Natural killer cell (primary cell): ENCODE measurements around the gene STARD3NL. TPM values are rescaled to one million over a fixed set of nuclear protein-coding genes. Genes with fewer than 3 reads are reported as not detected.

Experiments
- ATAC-seq, 3 donors: fragments of 150-1000 bp in 2 of 3; fragments of 200-7000 bp in 1 of 3; cut with Tn5 transposase; 1 replicate in 1 of 3; 2 replicates in 2 of 3; pipeline ENCODE4 v1.10.0; 2021; ENCODE audit warnings: mild to moderate bottlenecking in 2 of 3, moderate library complexity in 2 of 3
- DNase-seq, 2 donors: peaks; one replicate each; pipeline versions ENCODE4 v3.0.0 to v3.0.0-alpha.2; 2013 to 2021; ENCODE audit warnings: mixed read lengths in 1 of 2
- H3K27ac ChIP-seq: one replicate; pipeline ENCODE4 v1.5.1; 2013; ENCODE audit warnings: mild to moderate bottlenecking, low read length
- H3K27me3 ChIP-seq: one replicate; pipeline ENCODE4 v1.6.1; 2013; ENCODE audit warnings: low read length; ENCODE audit not compliant: control insufficient read depth, insufficient read depth
- H3K36me3 ChIP-seq: one replicate; pipeline ENCODE4 v1.6.1; 2013; ENCODE audit warnings: low read length; ENCODE audit not compliant: control insufficient read depth, insufficient read depth
- H3K4me1 ChIP-seq: one replicate; pipeline ENCODE4 v1.6.1; 2013; ENCODE audit warnings: low read length; ENCODE audit not compliant: control insufficient read depth, insufficient read depth
- H3K4me3 ChIP-seq: one replicate; pipeline ENCODE4 v1.5.1; 2013; ENCODE audit warnings: low read length
- H3K9me3 ChIP-seq: one replicate; pipeline ENCODE4 v1.6.1; 2013; ENCODE audit warnings: low read length; ENCODE audit not compliant: control insufficient read depth, insufficient read depth
- H3K27ac Mint-ChIP-seq, 2 donors: one replicate each; pipeline ENCODE4 v1.8.0; 2022; ENCODE audit warnings: mild to moderate bottlenecking in 2 of 2, mixed read lengths in 2 of 2, moderate library complexity in 1 of 2
- H3K27me3 Mint-ChIP-seq, 2 donors: one replicate each; pipeline ENCODE4 v1.8.0; 2022; ENCODE audit warnings: low read depth in 2 of 2, mixed read lengths in 2 of 2
- H3K36me3 Mint-ChIP-seq: one replicate; pipeline ENCODE4 v1.8.0; 2022; ENCODE audit warnings: mixed read lengths
- H3K4me1 Mint-ChIP-seq, 2 donors: one replicate each; pipeline ENCODE4 v1.8.0; 2022; ENCODE audit warnings: mixed read lengths in 2 of 2
- H3K4me3 Mint-ChIP-seq: one replicate; pipeline ENCODE4 v1.8.0; 2022; ENCODE audit warnings: mild to moderate bottlenecking, moderate library complexity, mixed read lengths
- H3K9me3 Mint-ChIP-seq, 2 donors: one replicate each; pipeline ENCODE4 v1.8.0; 2022; ENCODE audit warnings: mixed read lengths in 2 of 2
- WGBS: methylation state at CpG from one replicate; pipeline ENCODE4 v1.1.7; 2013; ENCODE audit warnings: missing lambda C conversion rate; ENCODE audit not compliant: insufficient coverage; 5-methylcytosine and 5-hydroxymethylcytosine counted together
- intact Hi-C: fragments of 100-400 bp; cut with micrococcal nuclease; formaldehyde crosslinking; loops from one replicate; pipeline ENCODE4 v1.14.2; 2022
- total RNA-seq, 4 donors: library from RNA; stranded (reverse); fragments of 120-200 nt in 1 of 4; gene quantifications; one replicate each; pipeline versions ENCODE4 v1.2.3 to v1.2.4, GENCODE V29; 2013 to 2022
- TF ChIP-seq, protein P1 (sequence below): fragments of 200-600 bp; IDR thresholded peaks from one replicate; pipeline ENCODE4 v1.8.0; 2022; ENCODE audit warnings: antibody characterized with exemption

The STARD3NL gene
- total RNA-seq, 3 donors from 2014 or later (not counting 1 experiment from before 2014, with no cell fraction given) = 30.6 to 38.6 (median 38.3) TPM

DNA sequence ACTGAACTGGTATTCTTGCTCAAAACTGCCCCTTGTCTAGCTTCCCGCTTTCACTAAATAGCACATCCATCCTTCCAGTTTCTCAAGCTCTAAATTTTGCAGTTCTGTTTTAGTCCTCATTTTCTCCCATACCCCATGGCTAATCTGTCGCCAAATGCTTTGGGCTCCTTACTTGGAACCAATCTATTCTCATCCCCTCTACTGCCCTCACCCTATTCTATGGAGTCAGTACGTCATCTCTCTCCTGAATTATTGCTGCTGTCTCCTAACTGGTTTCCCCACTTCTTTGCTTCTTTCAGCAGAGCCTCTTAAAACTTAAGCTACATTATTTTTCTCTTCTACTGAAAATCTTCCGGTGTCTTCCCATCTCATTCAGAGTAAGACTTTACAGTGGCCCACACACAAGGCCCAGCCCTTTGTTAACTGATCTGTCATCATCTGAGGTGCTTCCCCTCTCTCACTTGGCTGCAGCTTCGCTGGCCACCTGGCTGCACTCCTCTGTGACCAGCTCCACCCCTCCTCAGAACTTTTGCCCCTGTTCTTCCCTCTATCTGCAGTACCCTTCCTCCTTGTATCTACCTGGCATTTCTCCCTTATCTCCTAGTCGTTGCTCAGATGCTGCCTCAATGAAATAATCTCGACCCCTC, 9.9 kb downstream of the STARD3NL start:
- no peak for ATAC-seq
- Histone ChIP-seq H3K27me3 (no peaks in the 10 kb centered on the region), H3K36me3 (no peaks in the 10 kb centered on the region), H3K27ac (no peak overlapping the region), H3K4me3 (no peak overlapping the region), H3K9me3 (no peaks in the 10 kb centered on the region), H3K4me1 (no peaks in the 10 kb centered on the region)
- no peaks in the 10 kb centered on the region for H3K9me3 Mint-ChIP-seq
- intact Hi-C loops = no loop called here
- H3K4me3 Mint-ChIP-seq = no peak overlapping the region
- H3K4me1 Mint-ChIP-seq = peaks cover 60 to 68% of the 10 kb centered on the region in 2 donors
- no peaks in the 10 kb centered on the region for H3K27me3 Mint-ChIP-seq
- H3K27ac Mint-ChIP-seq = no peak overlapping the region
- WGBS = 73% methylated on average over 6 of the region's 7 CpGs
- TF ChIP-seq, protein P1, sequence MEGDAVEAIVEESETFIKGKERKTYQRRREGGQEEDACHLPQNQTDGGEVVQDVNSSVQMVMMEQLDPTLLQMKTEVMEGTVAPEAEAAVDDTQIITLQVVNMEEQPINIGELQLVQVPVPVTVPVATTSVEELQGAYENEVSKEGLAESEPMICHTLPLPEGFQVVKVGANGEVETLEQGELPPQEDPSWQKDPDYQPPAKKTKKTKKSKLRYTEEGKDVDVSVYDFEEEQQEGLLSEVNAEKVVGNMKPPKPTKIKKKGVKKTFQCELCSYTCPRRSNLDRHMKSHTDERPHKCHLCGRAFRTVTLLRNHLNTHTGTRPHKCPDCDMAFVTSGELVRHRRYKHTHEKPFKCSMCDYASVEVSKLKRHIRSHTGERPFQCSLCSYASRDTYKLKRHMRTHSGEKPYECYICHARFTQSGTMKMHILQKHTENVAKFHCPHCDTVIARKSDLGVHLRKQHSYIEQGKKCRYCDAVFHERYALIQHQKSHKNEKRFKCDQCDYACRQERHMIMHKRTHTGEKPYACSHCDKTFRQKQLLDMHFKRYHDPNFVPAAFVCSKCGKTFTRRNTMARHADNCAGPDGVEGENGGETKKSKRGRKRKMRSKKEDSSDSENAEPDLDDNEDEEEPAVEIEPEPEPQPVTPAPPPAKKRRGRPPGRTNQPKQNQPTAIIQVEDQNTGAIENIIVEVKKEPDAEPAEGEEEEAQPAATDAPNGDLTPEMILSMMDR = no peak
- no peak for DNase-seq
- H3K36me3 Mint-ChIP-seq = peaks cover 7% of the 10 kb centered on the region

DNA sequence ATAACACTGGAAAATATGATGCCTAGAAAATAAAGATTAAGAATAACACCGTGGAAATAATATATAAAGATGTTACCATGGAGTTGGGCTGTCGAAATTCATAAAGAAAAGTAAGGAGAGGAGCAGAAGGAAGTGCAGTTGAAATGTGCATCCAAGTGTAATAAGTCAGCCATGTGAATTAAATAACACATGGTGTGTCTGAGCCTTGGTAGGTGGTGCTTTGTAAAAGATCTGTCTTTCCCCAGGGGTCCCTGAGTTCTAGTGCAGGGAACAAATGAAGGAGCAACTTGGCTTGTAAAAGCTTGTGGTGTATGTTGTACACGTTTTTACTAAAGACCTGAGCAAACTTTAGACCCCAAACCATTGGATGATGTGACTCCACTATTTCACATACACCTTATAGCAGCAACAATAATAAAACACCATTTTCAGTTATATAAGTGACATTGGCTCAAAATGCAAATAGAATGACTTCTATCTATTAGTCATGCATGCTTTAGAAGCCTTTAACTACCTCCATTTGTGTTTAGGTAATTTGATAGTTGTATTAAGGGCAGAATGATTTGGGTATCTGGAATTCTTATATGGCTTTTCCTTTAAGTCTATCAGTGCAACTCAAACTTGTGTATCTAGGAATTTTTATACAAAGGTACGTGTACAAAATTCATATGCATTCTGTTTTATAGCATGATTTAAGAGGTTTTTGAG, 11.3 kb downstream of the STARD3NL start:
- WGBS = 74% methylated on average over 4 of the region's 4 CpGs
- ATAC-seq (no peak), DNase-seq (no peak)
- Mint-ChIP-seq H3K9me3 (no peaks in the 10 kb centered on the region), H3K27me3 (no peaks in the 10 kb centered on the region), H3K4me1 (peaks cover 58 to 60% of the 10 kb centered on the region in 2 donors), H3K36me3 (no peaks in the 10 kb centered on the region), H3K27ac (no peak overlapping the region), H3K4me3 (no peak overlapping the region)
- no peak overlapping the region for H3K27ac ChIP-seq
- no peaks in the 10 kb centered on the region for H3K36me3 ChIP-seq
- H3K27me3 ChIP-seq = no peaks in the 10 kb centered on the region
- no peaks in the 10 kb centered on the region for H3K9me3 ChIP-seq
- no peak overlapping the region for H3K4me3 ChIP-seq
- intact Hi-C loops = no loop called here
- H3K4me1 ChIP-seq = no peaks in the 10 kb centered on the region
- TF ChIP-seq, protein P1 = no peak

- DNase-seq (no peak), ATAC-seq (no peak)
- Histone ChIP-seq H3K9me3 (no peaks in the 10 kb centered on the region), H3K36me3 (no peaks in the 10 kb centered on the region), H3K27ac (no peak overlapping the region), H3K4me1 (no peaks in the 10 kb centered on the region), H3K27me3 (no peaks in the 10 kb centered on the region), H3K4me3 (no peak overlapping the region)
- Mint-ChIP-seq H3K27ac (peak overlapping the region in 1 of 2 donors; percentile 10), H3K9me3 (no peaks in the 10 kb centered on the region), H3K27me3 (no peaks in the 10 kb centered on the region), H3K4me1 (peaks cover 55 to 58% of the 10 kb centered on the region in 2 donors), H3K4me3 (no peak overlapping the region), H3K36me3 (no peaks in the 10 kb centered on the region)
- intact Hi-C loops = no loop called here
- TF ChIP-seq, protein P1 = no peak
Observed at GRCh38 chr7:38190011-38190410, 12.0 kb downstream of the STARD3NL start.
